T-helper 17 cell (primary cell): ENCODE results near the gene IFNL3. TPM values are rescaled to one million over a fixed set of nuclear protein-coding genes. Genes with fewer than 3 reads are reported as not detected.

ENCODE experiments used
- ATAC-seq: fragments of 150-1000 bp; cut with Tn5 transposase; 2 replicates; pipeline ENCODE4 v1.10.0; 2021; ENCODE audit warnings: mild to moderate bottlenecking, moderate library complexity
- DNase-seq, 3 donors: peaks; one replicate each; pipeline versions ENCODE4 v3.0.0 to v3.0.0-alpha.2; 2020 to 2021
- H3K9me3 ChIP-seq: one replicate; pipeline ENCODE4 v1.7.0; 2013; ENCODE audit warnings: low read length, mild to moderate bottlenecking; ENCODE audit not compliant: control insufficient read depth, poor library complexity, severe bottlenecking
- H3K27ac Mint-ChIP-seq: one replicate; pipeline ENCODE4 v1.8.0; 2022; ENCODE audit warnings: mild to moderate bottlenecking, moderate library complexity, mixed read lengths
- H3K27me3 Mint-ChIP-seq: one replicate; pipeline ENCODE4 v1.8.0; 2022; ENCODE audit warnings: mixed read lengths
- H3K36me3 Mint-ChIP-seq: one replicate; pipeline ENCODE4 v1.8.0; 2022; ENCODE audit warnings: low read depth, mixed read lengths
- H3K4me1 Mint-ChIP-seq: one replicate; pipeline ENCODE4 v1.8.0; 2022; ENCODE audit warnings: mild to moderate bottlenecking, mixed read lengths
- H3K4me3 Mint-ChIP-seq: one replicate; pipeline ENCODE4 v1.8.0; 2022; ENCODE audit warnings: mild to moderate bottlenecking, moderate library complexity, mixed read lengths
- total RNA-seq, 4 donors: library from RNA in 2 of 4; stranded (reverse) in 2 of 4; gene quantifications; one replicate each; pipeline ENCODE4 v1.2.3 and lab custom pipeline; 2022 to 2026

IFNL3 gene
- total RNA-seq, 2 donors from 2014 or later, result not detected

DNA sequence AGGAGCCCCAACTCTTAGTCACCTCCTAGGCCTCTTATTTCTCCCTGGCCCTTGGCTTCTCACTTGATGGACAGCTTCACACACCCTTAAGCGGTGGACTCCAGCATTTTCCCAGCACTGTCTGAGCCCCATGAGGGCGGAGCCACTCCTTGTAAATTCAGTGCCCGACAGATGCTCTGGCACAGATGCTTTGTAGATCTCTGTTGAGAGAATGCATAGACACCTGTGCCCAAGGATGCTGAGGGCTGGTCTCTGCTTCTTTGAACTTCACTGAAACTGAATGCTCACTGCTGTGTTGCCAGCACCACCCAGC, 44.0 kb downstream of the IFNL3 start:
- Mint-ChIP-seq H3K27me3 (peaks cover 88% of the 10 kb centered on the region), H3K4me3 (no peak overlapping the region), H3K4me1 (peaks cover 22% of the 10 kb centered on the region), H3K27ac (no peak overlapping the region), H3K36me3 (peaks cover 12% of the 10 kb centered on the region)
- no peak for DNase-seq
- H3K9me3 ChIP-seq, result no peaks in the 10 kb centered on the region
- ATAC-seq, result no peak

- Mint-ChIP-seq H3K4me3 (no peak overlapping the region), H3K27me3 (peaks cover 87% of the 10 kb centered on the region), H3K27ac (no peak overlapping the region), H3K36me3 (peaks cover 12% of the 10 kb centered on the region), H3K4me1 (peaks cover 26% of the 10 kb centered on the region)
- no peaks in the 10 kb centered on the region for H3K9me3 ChIP-seq
- ATAC-seq, result no peak
- no peak for DNase-seq
Measured at GRCh38 chr19:39200066-39200802, 44.6 kb downstream of the IFNL3 start.

GRCh38 chr19:39199025-39199424, 45.8 kb downstream of the IFNL3 start:
- Mint-ChIP-seq H3K4me1 (peaks cover 31% of the 10 kb centered on the region), H3K36me3 (peaks cover 9% of the 10 kb centered on the region), H3K27me3 (peaks cover 85% of the 10 kb centered on the region), H3K4me3 (no peak overlapping the region), H3K27ac (no peak overlapping the region)
- no peaks in the 10 kb centered on the region for H3K9me3 ChIP-seq
- DNase-seq, result no peak
- no peak for ATAC-seq

DNA sequence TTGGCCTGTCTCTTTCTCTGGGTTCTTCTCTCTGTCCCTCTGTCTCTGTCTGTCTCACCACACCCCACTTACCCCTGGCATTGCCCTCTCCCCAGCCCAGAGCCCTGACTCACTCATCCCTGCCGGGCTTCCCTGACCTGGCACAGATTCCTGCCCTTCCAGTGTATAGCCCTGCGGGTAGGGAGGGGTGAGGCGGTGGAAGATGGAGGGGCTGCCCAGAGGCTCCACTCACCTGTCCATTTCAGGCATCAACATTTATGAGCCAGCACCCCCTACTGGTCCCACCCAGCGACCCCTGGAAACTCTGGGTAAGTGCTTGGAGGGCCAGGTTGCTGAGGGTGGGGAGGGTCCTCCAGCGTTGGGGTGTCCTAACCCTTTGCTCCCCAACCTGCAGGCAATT, 47.0 kb downstream of the IFNL3 start:
- H3K4me1 Mint-ChIP-seq, result peaks cover 27% of the 10 kb centered on the region
- ATAC-seq (no peak), DNase-seq (no peak)
- H3K9me3 ChIP-seq, result no peaks in the 10 kb centered on the region
- peak overlapping the region; percentile 77 for H3K27ac Mint-ChIP-seq
- H3K4me3 Mint-ChIP-seq, result peak overlapping the region; percentile 92
- H3K36me3 Mint-ChIP-seq, result peaks cover 6% of the 10 kb centered on the region
- H3K27me3 Mint-ChIP-seq, result peaks cover 81% of the 10 kb centered on the region

- peaks cover 27% of the 10 kb centered on the region for H3K4me1 Mint-ChIP-seq
- DNase-seq (no peak), ATAC-seq (peak; percentile 41)
- peak within 1 kb of the TSS; percentile 77 for H3K27ac Mint-ChIP-seq
- H3K36me3 Mint-ChIP-seq, result peaks cover 6% of the 10 kb centered on the region
- H3K9me3 ChIP-seq, result no peaks in the 10 kb centered on the region
- H3K27me3 Mint-ChIP-seq, result peaks cover 76% of the 10 kb centered on the region
- H3K4me3 Mint-ChIP-seq, result peak within 1 kb of the TSS; percentile 92
Measured at GRCh38 chr19:39196860-39197562, 47.8 kb downstream of the IFNL3 start, which contains the start of gene NCCRP1. Gene NCCRP1 (plus strand): TSS chr19:39196964. CDS start chr19:39196983, 19 bp downstream.

- H3K36me3 Mint-ChIP-seq, result peaks cover 4% of the 10 kb centered on the region
- no peaks in the 10 kb centered on the region for H3K9me3 ChIP-seq
- ATAC-seq (peak; percentile 21), DNase-seq (no peak)
- peak overlapping the region; percentile 79 for H3K4me3 Mint-ChIP-seq
- peaks cover 25% of the 10 kb centered on the region for H3K4me1 Mint-ChIP-seq
- H3K27ac Mint-ChIP-seq, result no peak overlapping the region
- peaks cover 72% of the 10 kb centered on the region for H3K27me3 Mint-ChIP-seq
Measured at GRCh38 chr19:39196320-39196719, 48.5 kb downstream of the IFNL3 start.

DNA sequence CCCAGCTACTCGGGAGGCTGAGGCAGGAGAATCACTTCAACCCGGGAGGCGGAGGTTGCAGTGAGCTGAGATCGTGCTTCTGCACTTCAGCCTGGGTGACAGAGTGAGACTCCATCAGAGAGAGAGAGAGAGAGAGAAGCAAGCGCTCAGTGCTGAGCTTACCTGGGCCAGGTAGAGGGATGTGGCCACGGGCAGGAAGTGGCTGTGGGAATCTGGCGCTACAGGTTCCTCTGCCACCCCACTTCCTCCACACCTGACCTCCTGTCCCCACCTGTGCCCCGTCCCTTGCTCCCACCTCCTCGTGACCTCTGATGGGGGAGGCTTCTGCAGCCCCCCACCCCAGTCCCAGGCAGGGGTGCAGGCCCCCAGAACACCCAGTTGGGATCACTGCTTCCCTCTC, 49.1 kb downstream of the IFNL3 start:
- peaks cover 23% of the 10 kb centered on the region for H3K4me1 Mint-ChIP-seq
- H3K4me3 Mint-ChIP-seq, result peak overlapping the region; percentile 79
- no peak for DNase-seq

DNA sequence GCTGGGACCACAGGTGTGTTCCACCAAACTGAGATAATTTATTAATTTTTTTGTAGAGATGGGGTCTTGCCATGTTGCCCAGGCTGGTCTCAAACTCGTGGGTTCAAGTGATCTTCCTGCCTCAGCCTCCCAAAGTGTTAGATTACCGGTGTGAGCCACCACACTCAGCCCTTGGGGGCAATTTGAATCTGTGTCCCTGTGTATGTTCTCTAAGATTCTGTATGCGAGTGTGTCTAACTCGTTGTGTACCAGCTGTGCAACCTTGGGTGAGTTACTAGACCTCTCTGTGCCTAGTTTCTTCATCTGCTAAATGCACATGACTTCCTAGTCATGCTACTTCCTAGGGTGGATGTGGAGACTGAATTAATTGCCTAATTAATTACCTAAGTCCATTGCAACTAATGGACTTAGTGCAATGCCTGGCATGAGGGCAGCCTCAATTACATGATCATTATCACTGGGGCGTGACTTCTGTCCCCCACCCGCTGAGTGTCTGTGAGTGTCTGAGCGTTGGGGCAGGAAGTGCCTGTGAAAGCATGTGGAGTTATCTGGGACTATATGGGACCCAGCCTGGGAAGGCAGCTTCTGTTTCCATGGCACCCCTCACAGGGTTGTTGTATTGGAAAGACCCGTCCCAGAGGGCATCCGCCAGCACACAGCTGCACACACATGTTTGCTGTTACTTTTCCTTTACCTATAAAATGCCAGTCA, 49.8 kb downstream of the IFNL3 start:
- no peaks in the 10 kb centered on the region for H3K9me3 ChIP-seq
- peaks cover 67% of the 10 kb centered on the region for H3K27me3 Mint-ChIP-seq
- H3K27ac Mint-ChIP-seq, result peak overlapping the region; percentile 21
- peak overlapping the region; percentile 79 for H3K4me3 Mint-ChIP-seq
- peaks cover 4% of the 10 kb centered on the region for H3K36me3 Mint-ChIP-seq
- DNase-seq (no peak), ATAC-seq (no peak)
- H3K4me1 Mint-ChIP-seq, result peaks cover 23% of the 10 kb centered on the region

More for the DNA sequence above, 49.1 kb downstream of the IFNL3 start:
- peak; percentile 68 for ATAC-seq
- peaks cover 4% of the 10 kb centered on the region for H3K36me3 Mint-ChIP-seq
- no peaks in the 10 kb centered on the region for H3K9me3 ChIP-seq
- H3K27ac Mint-ChIP-seq, result no peak overlapping the region
- peaks cover 70% of the 10 kb centered on the region for H3K27me3 Mint-ChIP-seq

- H3K9me3 ChIP-seq, result no peaks in the 10 kb centered on the region
- Mint-ChIP-seq H3K4me1 (peaks cover 25% of the 10 kb centered on the region), H3K27me3 (peaks cover 61% of the 10 kb centered on the region), H3K27ac (no peak overlapping the region), H3K4me3 (no peak overlapping the region), H3K36me3 (peaks cover 4% of the 10 kb centered on the region)
- ATAC-seq, result no peak
- no peak for DNase-seq
Measured at GRCh38 chr19:39193803-39194202, 51.0 kb downstream of the IFNL3 start.

Other genes starting within 250 kb of the IFNL3 start
- 1 to 10 TPM in 1 of 2 donors, under 1 TPM in 1; 0.40 to 1.6 TPM for gene FBXO27, start 212.5 kb downstream of the IFNL3 start, total RNA-seq
- gene ACP7, start 160.6 kb downstream of the IFNL3 start, total RNA-seq, result not detected
- gene PAK4, start 119.2 kb downstream of the IFNL3 start, total RNA-seq, result 1 to 10 TPM; 9.6 to 9.7 TPM
- not detected for gene NCCRP1, start 48.0 kb downstream of the IFNL3 start, total RNA-seq
- not detected for gene SYCN, start 40.7 kb downstream of the IFNL3 start, total RNA-seq
- gene IFNL4, start 3.9 kb upstream of the IFNL3 start, total RNA-seq, result not detected
- gene IFNL2, start 23.4 kb upstream of the IFNL3 start, total RNA-seq, result not detected
- not detected for gene IFNL1, start 51.4 kb upstream of the IFNL3 start, total RNA-seq
- 1 to 10 TPM; 2.2 to 3.7 TPM for gene LRFN1, start 75.9 kb upstream of the IFNL3 start, total RNA-seq
- 100 to 1,000 TPM; 351 to 377 TPM for gene GMFG, start 91.0 kb upstream of the IFNL3 start, total RNA-seq
- 10 to 100 TPM; 64.2 to 93.2 TPM for gene SAMD4B, start 97.4 kb upstream of the IFNL3 start, total RNA-seq
- gene PAF1, start 146.1 kb upstream of the IFNL3 start, total RNA-seq, result 100 to 1,000 TPM; 113 to 127 TPM
- gene MED29, start 146.4 kb upstream of the IFNL3 start, total RNA-seq, result 10 to 100 TPM; 43.4 to 43.6 TPM
- 1,000 to 10,000 TPM; 1,082 to 1,318 TPM for gene ZFP36, start 161.8 kb upstream of the IFNL3 start, total RNA-seq
- gene PLEKHG2, start 167.7 kb upstream of the IFNL3 start, total RNA-seq, result 100 to 1,000 TPM; 119 to 129 TPM
- gene RPS16, start 190.9 kb upstream of the IFNL3 start, total RNA-seq, result 1,000 to 10,000 TPM; 3,790 to 3,904 TPM
- gene SUPT5H, start 200.6 kb upstream of the IFNL3 start, total RNA-seq, result 100 to 1,000 TPM; 346 to 352 TPM
- 10 to 100 TPM; 44.9 to 53.0 TPM for gene TIMM50, start 235.8 kb upstream of the IFNL3 start, total RNA-seq